Measurements from ENCODE around the gene ZNF346.

ZNF346 gene

DNA sequence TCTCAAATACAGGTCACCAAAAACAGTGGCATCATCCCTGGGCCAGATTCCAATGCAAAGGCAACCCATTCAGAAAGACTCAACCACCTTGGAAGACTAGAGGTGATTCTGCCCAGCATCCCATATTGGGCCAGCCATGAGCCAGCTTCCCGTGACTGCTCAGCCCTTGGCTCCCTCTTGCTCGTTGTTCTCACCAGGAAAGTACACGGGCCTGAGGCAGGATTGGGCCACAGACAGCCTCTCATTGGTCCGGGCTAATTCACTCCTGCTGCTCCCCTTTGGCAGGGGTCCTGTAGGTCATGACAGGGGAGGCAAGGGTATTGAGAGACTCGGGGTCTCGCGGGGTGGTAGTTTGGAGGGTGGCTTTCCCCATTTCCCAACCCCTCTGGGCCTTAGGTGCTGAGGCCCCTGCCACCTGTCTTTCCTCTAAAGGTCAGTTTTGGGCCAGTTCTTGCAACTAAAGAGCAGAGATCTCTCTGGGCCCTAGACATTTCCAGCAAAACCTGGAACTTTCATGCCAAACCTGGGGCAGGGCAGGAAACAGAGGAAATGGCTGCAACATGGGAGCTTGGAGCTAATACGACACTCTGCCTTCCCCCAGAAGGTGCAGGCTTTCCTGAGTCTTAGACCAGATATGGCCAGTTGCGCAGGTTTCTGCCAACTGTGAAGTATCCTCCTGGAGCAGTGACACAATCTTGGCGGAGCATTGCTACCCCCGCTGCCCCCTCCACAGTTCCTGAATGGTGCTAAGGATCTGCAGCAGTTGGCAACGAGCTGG is 42.2 kb downstream of the ZNF346 start:
- DNase-seq (ENCODE audit: low spot score in 2 of 2) (no peak), ATAC-seq (ENCODE audit: low read depth) (no peak)
- H3K9me3 Mint-ChIP-seq, result no peaks in the 10 kb centered on the region
- no peak overlapping the region for H3K27ac Mint-ChIP-seq
- peaks cover 7% of the 10 kb centered on the region for H3K36me3 Mint-ChIP-seq
- H3K4me3 Mint-ChIP-seq, result no peak overlapping the region
- no peaks in the 10 kb centered on the region for H3K27me3 Mint-ChIP-seq
- H3K4me1 Mint-ChIP-seq, result peaks cover 14% of the 10 kb centered on the region

DNA sequence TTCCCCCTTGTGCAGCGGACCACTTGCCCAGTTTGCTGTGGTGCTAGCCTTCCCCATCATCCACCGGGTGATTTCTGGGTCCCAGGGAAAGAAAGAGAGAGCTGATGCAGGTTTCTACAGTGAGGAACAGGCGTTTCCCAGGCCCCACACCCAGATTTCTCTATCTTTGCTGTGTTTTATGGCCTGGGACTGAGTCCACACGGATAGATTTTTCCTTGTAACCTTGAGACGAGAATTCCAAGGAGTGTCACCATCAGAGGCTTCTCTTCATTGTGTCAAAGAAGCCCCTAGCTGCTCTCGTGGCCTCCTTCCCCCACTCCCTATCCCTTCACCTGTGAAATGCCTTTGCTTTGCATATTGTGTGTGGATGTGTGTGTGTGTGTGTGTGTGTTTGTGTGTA is 43.0 kb downstream of the ZNF346 start:
- ATAC-seq (ENCODE audit: low read depth), result no peak
- Mint-ChIP-seq H3K36me3 (peaks cover 6% of the 10 kb centered on the region), H3K27me3 (no peaks in the 10 kb centered on the region), H3K4me1 (peaks cover 19% of the 10 kb centered on the region), H3K4me3 (no peak overlapping the region), H3K9me3 (no peaks in the 10 kb centered on the region), H3K27ac (peak overlapping the region; percentile 78)
- DNase-seq (ENCODE audit: low spot score in 2 of 2), result no peak

DNA sequence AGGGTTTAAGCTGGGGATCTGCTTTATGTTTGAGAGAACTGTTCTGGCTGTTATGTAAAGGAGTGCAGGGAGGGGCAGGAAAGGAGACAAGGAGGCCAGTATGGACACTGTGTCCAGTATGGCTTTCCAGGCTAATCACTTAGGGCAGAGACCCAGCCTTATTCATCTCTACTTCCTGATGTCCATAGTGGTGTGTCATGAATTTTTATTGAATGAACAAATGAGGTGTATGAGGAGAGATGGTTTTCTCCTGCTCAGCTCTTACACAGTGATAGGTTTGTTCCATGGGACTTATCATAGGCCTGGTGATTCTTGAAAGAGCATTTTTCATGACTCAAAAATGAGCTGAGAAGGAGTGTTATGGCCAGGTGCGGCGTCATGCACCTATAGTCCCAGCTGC is 43.7 kb downstream of the ZNF346 start:
- ATAC-seq (ENCODE audit: low read depth) (no peak), DNase-seq (ENCODE audit: low spot score in 2 of 2) (no peak)
- no peaks in the 10 kb centered on the region for H3K9me3 Mint-ChIP-seq
- peaks cover 26% of the 10 kb centered on the region for H3K4me1 Mint-ChIP-seq
- H3K27ac Mint-ChIP-seq, result peak overlapping the region; percentile 78
- no peak overlapping the region for H3K4me3 Mint-ChIP-seq
- peaks cover 6% of the 10 kb centered on the region for H3K36me3 Mint-ChIP-seq
- H3K27me3 Mint-ChIP-seq, result no peaks in the 10 kb centered on the region

DNA sequence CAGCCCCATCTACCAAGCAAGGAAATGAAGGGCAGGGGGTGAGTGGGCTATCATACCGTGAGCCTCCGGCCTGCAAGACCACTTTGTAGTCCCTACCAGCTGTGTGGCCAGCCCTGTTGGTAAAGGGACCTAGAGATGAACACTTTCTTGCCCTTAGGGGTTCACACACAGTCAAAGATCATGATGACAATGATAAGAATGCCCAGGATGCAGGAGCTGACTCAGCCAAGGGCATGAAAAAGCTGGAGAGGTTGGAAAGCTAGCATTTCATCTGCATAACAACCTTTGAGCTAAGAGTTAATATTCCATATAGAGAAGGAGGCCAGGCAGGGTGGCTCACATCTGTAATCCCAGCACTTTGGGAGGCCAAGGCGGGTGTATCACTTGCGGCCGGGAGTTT is 45.0 kb downstream of the ZNF346 start:
- no peak overlapping the region for H3K4me3 Mint-ChIP-seq
- peaks cover 6% of the 10 kb centered on the region for H3K36me3 Mint-ChIP-seq
- ATAC-seq (ENCODE audit: low read depth), result no peak
- no peaks in the 10 kb centered on the region for H3K27me3 Mint-ChIP-seq
- H3K27ac Mint-ChIP-seq, result peak overlapping the region; percentile 15
- H3K4me1 Mint-ChIP-seq, result peaks cover 30% of the 10 kb centered on the region
- H3K9me3 Mint-ChIP-seq, result no peaks in the 10 kb centered on the region
- no peak for DNase-seq (ENCODE audit: low spot score in 2 of 2)

DNA sequence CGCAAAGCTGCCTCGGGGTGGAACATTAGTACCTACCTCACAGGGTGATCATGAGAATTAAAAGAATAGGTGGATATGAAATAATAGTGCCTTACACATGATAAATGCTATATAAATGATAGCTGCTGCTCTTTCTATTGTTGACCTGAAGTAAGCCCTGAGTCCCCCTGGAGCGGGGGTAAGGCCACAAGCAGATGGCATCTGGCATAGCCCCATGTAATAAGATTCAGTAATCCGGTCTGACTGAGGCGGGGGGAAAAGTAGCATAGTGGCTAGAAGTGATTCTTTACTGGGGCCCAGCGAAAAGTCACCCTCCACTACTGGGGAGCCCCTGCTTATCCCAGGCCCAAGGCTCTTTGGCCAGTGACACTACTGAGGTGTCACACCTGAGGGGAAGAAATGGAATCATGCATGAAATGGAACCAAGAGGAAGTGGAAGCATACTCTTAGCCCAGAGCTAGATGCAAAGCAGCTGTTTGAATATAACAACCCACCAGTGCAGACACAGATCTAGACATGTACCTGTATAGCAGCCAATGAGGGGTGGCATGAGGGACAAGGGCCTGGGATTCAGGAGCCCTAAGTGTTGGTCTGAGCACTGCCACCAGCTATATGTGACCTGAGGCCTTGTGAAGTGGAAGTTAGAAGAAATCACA is 48.2 kb downstream of the ZNF346 start:
- Mint-ChIP-seq H3K27me3 (no peaks in the 10 kb centered on the region), H3K4me3 (peak overlapping the region; percentile 79), H3K27ac (peak overlapping the region; percentile 87), H3K9me3 (no peaks in the 10 kb centered on the region), H3K4me1 (peaks cover 31% of the 10 kb centered on the region), H3K36me3 (peaks cover 2% of the 10 kb centered on the region)
- DNase-seq (ENCODE audit: low spot score in 2 of 2), result peak in 1 of 2 donors; percentile 34
- ATAC-seq (ENCODE audit: low read depth), result peak; percentile 69

DNA sequence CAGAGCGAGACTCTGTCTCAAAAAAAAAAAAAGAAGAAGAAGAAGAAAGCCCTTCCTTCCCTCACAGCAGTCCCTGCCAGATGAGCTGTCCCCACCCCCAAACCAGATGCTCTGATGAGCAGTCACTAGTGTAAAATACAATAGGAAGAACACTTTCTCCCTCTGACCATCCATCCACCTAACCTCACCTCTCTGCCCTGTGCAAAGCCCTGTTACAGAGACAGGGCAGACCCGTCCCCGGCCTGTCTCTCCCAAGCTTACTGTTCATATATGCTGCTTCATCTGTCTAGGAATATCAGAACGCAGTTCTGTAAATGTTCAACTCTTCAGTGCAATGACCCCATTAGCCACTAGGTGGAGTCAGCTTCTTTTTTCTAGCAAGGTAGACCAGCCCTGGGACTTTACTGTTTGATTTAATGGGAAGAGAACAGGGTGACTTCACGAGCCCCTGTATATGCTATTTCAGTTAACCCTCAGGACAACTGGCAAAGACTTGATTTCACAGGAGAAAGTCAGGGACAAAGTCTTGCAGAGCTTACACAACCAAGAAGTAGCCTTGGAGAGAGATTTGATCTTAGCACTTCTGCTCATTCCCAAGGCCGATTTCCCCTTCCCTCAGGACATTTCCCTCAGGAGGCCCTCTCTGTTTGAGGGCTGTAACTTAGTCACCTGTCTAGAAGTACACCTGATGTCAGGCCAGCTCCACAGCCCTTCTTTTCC is 49.3 kb downstream of the ZNF346 start:
- peak overlapping the region; percentile 70 for H3K27ac Mint-ChIP-seq

DNA sequence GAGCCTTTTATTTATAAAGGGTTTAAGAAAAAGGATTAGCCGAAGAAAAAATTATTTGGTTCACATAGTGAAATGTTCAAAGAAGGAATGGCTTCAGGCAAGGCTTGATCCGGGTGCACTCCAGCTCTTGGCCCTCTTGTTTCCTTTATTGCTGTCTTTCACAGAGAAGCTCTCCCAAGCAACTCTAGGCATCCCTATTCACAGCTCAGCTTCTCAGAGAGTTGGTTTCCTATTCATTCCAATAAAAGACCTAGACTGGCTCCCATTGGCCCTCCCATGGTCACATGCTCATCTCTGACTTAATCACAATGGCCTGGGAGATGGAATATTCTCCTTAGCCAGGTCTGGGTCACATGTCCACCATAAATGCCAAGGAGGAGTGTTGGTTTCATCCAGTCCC is 54.8 kb downstream of the ZNF346 start:
- Mint-ChIP-seq H3K9me3 (no peaks in the 10 kb centered on the region), H3K4me1 (peaks cover 3% of the 10 kb centered on the region), H3K27ac (no peak overlapping the region), H3K27me3 (no peaks in the 10 kb centered on the region), H3K4me3 (no peak overlapping the region), H3K36me3 (no peaks in the 10 kb centered on the region)
- ATAC-seq (ENCODE audit: low read depth) (no peak), DNase-seq (ENCODE audit: low spot score in 2 of 2) (no peak)

More for the DNA sequence above, 49.3 kb downstream of the ZNF346 start:
- Mint-ChIP-seq H3K4me3 (peak overlapping the region; percentile 77), H3K4me1 (peaks cover 24% of the 10 kb centered on the region), H3K27me3 (no peaks in the 10 kb centered on the region), H3K9me3 (no peaks in the 10 kb centered on the region), H3K36me3 (no peaks in the 10 kb centered on the region)
- ATAC-seq (ENCODE audit: low read depth) (peak; percentile 86), DNase-seq (ENCODE audit: low spot score in 2 of 2) (peak; percentile 81 to 82)

DNA sequence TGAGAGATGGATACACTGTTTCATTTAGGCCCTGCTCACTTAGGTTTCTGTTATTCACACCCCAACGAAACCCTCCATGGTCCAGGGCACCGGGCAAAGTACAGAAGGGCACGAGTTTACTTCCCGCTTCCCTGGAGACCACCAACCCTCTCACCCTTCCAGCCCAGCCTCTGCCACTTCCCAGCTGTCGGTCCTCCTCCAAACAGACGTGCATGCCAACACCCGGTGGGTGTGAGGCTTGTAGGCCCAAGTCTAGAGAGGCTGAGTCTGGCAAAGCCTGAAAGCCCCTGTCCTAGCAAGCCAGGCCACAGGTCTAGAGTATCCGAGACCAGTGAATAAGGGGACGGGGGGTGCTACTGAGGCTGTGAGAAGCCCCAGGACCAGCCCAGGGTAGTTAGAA is 57.1 kb downstream of the ZNF346 start:
- Mint-ChIP-seq H3K36me3 (no peaks in the 10 kb centered on the region), H3K4me1 (no peaks in the 10 kb centered on the region), H3K4me3 (no peak overlapping the region), H3K27ac (no peak overlapping the region), H3K9me3 (no peaks in the 10 kb centered on the region), H3K27me3 (peaks cover 5% of the 10 kb centered on the region)
- DNase-seq (ENCODE audit: low spot score in 2 of 2) (no peak), ATAC-seq (ENCODE audit: low read depth) (no peak)

DNA sequence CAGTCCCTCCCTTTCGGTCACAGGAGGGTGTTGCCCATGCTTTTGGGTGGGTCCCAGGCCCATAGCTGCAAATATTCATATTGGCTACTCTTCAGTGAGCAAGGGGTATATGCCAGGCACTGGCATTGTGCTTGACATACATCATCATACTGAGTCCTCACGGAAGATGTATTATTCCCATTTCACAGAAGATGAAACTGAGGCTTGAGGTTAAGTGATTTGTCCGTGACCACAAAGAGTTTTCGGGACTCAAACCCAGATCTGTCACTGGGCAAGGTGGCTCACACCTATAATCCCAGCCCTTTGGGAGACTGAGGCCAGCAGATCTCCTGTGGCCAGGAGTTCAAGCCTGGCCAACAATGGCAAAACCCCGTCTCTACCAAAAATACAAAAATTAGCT is 57.8 kb downstream of the ZNF346 start:
- Mint-ChIP-seq H3K27me3 (peaks cover 5% of the 10 kb centered on the region), H3K36me3 (no peaks in the 10 kb centered on the region), H3K4me1 (no peaks in the 10 kb centered on the region), H3K4me3 (no peak overlapping the region), H3K27ac (no peak overlapping the region), H3K9me3 (no peaks in the 10 kb centered on the region)
- DNase-seq (ENCODE audit: low spot score in 2 of 2) (no peak), ATAC-seq (ENCODE audit: low read depth) (no peak)

DNA sequence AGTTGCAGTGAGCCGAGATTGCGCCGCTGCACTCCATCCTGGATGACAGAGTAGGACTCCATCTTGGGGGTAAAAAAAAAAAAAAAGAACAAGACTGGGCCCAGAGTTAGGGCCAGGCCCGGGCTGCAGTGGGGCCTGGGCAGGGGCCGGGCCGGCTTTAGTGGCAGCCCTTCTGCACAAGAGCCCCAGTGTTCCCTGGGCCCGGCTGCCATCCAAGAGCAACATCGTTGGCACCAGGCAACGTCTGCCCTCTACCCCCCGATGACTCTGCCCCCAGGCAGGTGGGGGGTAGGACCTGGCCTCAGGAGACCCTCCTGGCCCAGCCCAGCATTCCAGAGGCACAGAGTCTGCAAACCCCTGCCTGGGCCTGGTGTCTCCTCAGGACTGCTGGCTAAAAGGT is 59.4 kb downstream of the ZNF346 start:
- H3K9me3 Mint-ChIP-seq, result no peaks in the 10 kb centered on the region
- DNase-seq (ENCODE audit: low spot score in 2 of 2) (no peak), ATAC-seq (ENCODE audit: low read depth) (no peak)
- H3K27me3 Mint-ChIP-seq, result peaks cover 8% of the 10 kb centered on the region
- H3K36me3 Mint-ChIP-seq, result no peaks in the 10 kb centered on the region
- no peak overlapping the region for H3K27ac Mint-ChIP-seq
- H3K4me3 Mint-ChIP-seq, result no peak overlapping the region
- H3K4me1 Mint-ChIP-seq, result peaks cover 7% of the 10 kb centered on the region

DNA sequence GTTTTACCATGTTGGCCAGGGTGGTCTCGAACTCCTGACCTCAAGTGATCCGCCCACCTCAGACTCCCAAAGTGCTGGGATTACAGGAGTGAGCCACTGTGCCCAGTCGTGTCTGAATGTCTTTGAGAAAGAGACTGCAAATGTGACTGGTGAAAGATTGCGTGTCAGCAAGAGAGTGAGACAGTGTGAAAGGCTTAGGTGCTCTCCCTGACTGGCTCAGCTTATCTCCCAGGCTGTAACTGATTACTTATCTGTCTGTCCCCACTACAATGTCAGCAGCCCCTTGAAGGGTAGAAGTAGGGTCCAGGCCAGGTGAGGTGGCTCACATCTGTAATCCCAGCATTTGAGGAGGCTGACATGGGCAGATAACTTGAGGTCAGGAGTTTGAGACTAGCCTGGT is 60.9 kb downstream of the ZNF346 start:
- ATAC-seq (ENCODE audit: low read depth) (no peak), DNase-seq (ENCODE audit: low spot score in 2 of 2) (no peak)
- no peaks in the 10 kb centered on the region for H3K9me3 Mint-ChIP-seq
- no peaks in the 10 kb centered on the region for H3K36me3 Mint-ChIP-seq
- H3K4me3 Mint-ChIP-seq, result no peak overlapping the region
- no peak overlapping the region for H3K27ac Mint-ChIP-seq
- H3K27me3 Mint-ChIP-seq, result peaks cover 10% of the 10 kb centered on the region
- peaks cover 9% of the 10 kb centered on the region for H3K4me1 Mint-ChIP-seq

DNA sequence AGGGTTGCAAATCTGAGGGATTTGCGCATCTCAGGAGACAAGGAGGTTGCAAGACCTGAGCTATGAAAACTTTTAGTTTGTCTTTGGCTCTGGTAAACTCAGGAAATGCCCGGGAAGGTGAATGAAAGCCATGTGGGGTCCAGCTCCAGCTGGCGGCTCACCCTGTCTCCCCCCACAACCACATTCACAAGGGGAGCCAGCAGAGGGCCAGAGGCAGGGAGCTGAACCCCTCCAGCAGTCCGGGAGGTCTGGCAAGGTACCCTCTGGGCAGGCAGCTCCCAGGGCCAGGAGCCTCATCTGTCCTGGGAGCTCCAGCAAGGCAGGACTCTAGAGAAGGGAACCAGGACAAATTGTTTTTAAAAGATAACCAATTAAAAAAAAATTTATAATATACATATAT is 61.7 kb downstream of the ZNF346 start:
- Mint-ChIP-seq H3K4me3 (no peak overlapping the region), H3K9me3 (no peaks in the 10 kb centered on the region), H3K4me1 (peaks cover 9% of the 10 kb centered on the region), H3K36me3 (no peaks in the 10 kb centered on the region), H3K27me3 (peaks cover 10% of the 10 kb centered on the region), H3K27ac (no peak overlapping the region)
- ATAC-seq (ENCODE audit: low read depth), result no peak
- DNase-seq (ENCODE audit: low spot score in 2 of 2), result no peak

DNA sequence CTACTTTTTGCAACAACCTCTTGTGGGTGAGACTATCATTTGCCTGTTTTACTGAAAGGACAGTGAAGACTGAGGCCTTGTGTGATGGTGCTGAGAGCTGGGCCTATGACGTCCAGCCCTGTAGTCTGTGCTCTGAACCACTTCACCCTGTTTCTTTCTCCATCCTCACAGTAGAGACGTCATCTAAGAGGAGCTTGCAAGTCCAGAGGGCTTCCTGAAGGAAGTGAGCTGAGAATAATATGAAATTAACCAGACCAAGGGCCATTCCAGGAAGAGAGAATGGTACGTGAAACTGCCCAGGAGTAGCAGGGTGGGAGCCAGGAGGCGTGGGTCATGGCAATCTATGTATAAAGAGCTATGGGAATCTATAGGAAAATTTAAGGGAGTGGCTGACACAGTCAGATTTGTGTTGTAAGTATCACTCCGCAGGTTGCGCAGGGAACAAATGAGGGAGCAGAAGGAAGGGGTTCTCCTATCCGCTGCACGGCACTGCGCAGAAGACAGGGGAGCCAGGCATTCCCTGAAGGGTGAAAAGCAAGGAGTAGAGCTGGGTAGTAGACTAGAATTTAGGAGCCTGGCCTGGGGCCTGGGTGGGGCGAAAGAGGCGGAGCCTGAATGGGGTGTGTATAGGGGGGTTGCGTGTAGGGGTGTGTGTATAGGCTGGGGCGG is 63.6 kb downstream of the ZNF346 start:
- H3K4me3 Mint-ChIP-seq, result peak overlapping the region; percentile 88
- no peaks in the 10 kb centered on the region for H3K9me3 Mint-ChIP-seq
- no peaks in the 10 kb centered on the region for H3K36me3 Mint-ChIP-seq
- DNase-seq (ENCODE audit: low spot score in 2 of 2) (no peak), ATAC-seq (ENCODE audit: low read depth) (no peak)
- H3K27ac Mint-ChIP-seq, result no peak overlapping the region
- H3K27me3 Mint-ChIP-seq, result peaks cover 14% of the 10 kb centered on the region
- peaks cover 9% of the 10 kb centered on the region for H3K4me1 Mint-ChIP-seq

All from memory B cell (primary cell).